Adipocyte (in vitro differentiated cells): ENCODE measurements around the gene VOPP1.
"Not testable (repeated sequence)": the region's sequence is repeated elsewhere in the genome, so short reads cannot be mapped to it uniquely, and the experiment has no call there.

Experiments used
- DNase-seq: peaks from one replicate; pipeline ENCODE4 v3.0.0-alpha.2; 2015; ENCODE audit warnings: low read depth
- H3K27me3 ChIP-seq: replicated peaks from 2 replicates; pipeline ENCODE4 v1.7.0; 2013; ENCODE audit warnings: mild to moderate bottlenecking, low read length, moderate library complexity; ENCODE audit not compliant: control insufficient read depth, insufficient read depth
- H3K36me3 ChIP-seq: 2 replicates; pipeline ENCODE4 v1.7.0; 2013; ENCODE audit warnings: low read length, mild to moderate bottlenecking, moderate library complexity; ENCODE audit not compliant: control insufficient read depth, insufficient read depth, severe bottlenecking
- H3K4me1 ChIP-seq: 2 replicates; pipeline ENCODE4 v1.7.0; 2013; ENCODE audit warnings: mild to moderate bottlenecking, low read length, moderate library complexity; ENCODE audit not compliant: control insufficient read depth, insufficient read depth
- H3K4me3 ChIP-seq: 2 replicates; pipeline ENCODE4 v1.7.0; 2013; ENCODE audit warnings: mild to moderate bottlenecking, low read length, moderate library complexity
- H3K9ac ChIP-seq: 2 replicates; pipeline ENCODE4 v1.7.0; 2013; ENCODE audit warnings: mild to moderate bottlenecking, low read length, moderate library complexity
- H3K9me3 ChIP-seq: 2 replicates; pipeline ENCODE4 v1.7.0; 2013; ENCODE audit warnings: mild to moderate bottlenecking, low read length, moderate library complexity; ENCODE audit not compliant: control insufficient read depth

VOPP1 gene

GRCh38 chr7:55572378-55573233 is at the start of gene VOPP1:
TSS of gene VOPP1 (minus strand) at chr7:55572502. CDS start at chr7:55572324, 178 bp downstream.
- Histone ChIP-seq H3K9me3 (no peaks in the 10 kb centered on the region), H3K9ac (peak within 1 kb of the TSS; percentile 90), H3K36me3 (no peaks in the 10 kb centered on the region), H3K4me3 (peak within 1 kb of the TSS; percentile 93), H3K4me1 (peaks cover 39% of the 10 kb centered on the region), H3K27me3 (no peaks in the 10 kb centered on the region)
- peak; percentile 94 for DNase-seq

GRCh38 chr7:55618913-55619312 is 46.6 kb upstream of the VOPP1 start:
- no peak for DNase-seq
- Histone ChIP-seq H3K9ac (no peak overlapping the region), H3K4me1 (no peaks in the 10 kb centered on the region), H3K27me3 (no peaks in the 10 kb centered on the region), H3K9me3 (peaks cover 3% of the 10 kb centered on the region), H3K36me3 (no peaks in the 10 kb centered on the region), H3K4me3 (no peak overlapping the region)

GRCh38 chr7:55614365-55615064 is 42.2 kb upstream of the VOPP1 start:
- not testable (repeated sequence) for H3K4me1 ChIP-seq, H3K27me3 ChIP-seq, H3K36me3 ChIP-seq, H3K9me3 ChIP-seq, DNase-seq, H3K4me3 ChIP-seq, H3K9ac ChIP-seq

- DNase-seq, H3K4me3 ChIP-seq, H3K4me1 ChIP-seq, H3K36me3 ChIP-seq, H3K27me3 ChIP-seq, H3K9ac ChIP-seq, H3K9me3 ChIP-seq: not testable (repeated sequence)
Measured at GRCh38 chr7:55609726-55610125, 37.4 kb upstream of the VOPP1 start.

- DNase-seq, H3K4me1 ChIP-seq, H3K4me3 ChIP-seq, H3K36me3 ChIP-seq, H3K9ac ChIP-seq, H3K27me3 ChIP-seq, H3K9me3 ChIP-seq: not testable (repeated sequence)
Measured at GRCh38 chr7:55605661-55606060, 33.4 kb upstream of the VOPP1 start.

- not testable (repeated sequence) for H3K36me3 ChIP-seq, H3K9ac ChIP-seq, H3K9me3 ChIP-seq, H3K27me3 ChIP-seq, H3K4me3 ChIP-seq, H3K4me1 ChIP-seq
- peak; percentile 60 for DNase-seq
Measured at GRCh38 chr7:55597944-55598499, 25.7 kb upstream of the VOPP1 start.

DNA sequence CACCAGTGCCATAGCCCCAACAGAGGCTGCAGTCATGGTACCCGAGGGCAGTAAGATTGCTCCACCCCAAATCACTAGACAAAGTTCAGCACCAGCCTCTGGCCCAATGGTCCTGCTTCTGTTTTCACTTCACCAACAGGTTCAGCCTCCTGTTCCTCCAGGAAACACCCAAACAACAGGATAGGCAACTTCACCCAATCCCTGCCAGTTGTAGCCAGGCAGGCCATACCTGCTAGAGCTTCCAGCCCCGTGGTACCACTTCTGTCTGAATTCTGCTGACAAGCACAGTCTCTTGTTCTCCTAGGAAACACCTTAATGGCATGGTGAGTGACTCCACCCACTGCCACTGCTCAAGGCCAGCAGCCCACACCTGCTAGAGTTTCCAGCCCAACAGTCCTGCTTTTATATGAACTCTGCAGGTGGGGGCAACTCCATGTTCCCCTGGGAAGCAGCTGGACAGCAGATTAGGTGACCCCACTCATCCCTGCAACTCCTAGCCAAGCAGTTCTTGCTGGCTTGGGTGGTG is 25.0 kb upstream of the VOPP1 start:
- H3K36me3 ChIP-seq, H3K4me3 ChIP-seq, DNase-seq, H3K27me3 ChIP-seq, H3K9me3 ChIP-seq, H3K9ac ChIP-seq, H3K4me1 ChIP-seq: not testable (repeated sequence)

DNA sequence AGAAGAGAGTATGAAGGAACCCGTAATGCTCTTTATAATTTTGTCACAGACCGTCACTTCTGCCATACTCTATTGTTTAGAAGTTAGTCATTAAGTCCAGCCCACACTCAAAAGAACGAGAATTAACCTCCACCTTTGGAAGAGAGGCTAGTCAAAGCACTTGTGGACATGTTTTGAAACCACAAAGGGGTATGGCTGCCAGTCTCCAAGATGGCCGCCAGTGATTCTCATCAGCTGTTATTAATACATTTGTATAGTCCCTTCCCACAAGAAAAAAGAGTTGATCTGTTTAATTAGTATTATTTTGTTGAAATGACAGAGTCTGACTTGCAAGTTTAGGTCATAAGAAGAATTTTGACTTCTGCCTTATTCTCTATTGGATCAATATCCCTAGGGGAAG is 23.2 kb upstream of the VOPP1 start:
- no peak for DNase-seq
- no peak overlapping the region for H3K9ac ChIP-seq
- H3K27me3 ChIP-seq, result no peaks in the 10 kb centered on the region
- H3K4me1 ChIP-seq, result peaks cover 7% of the 10 kb centered on the region
- no peaks in the 10 kb centered on the region for H3K9me3 ChIP-seq
- H3K36me3 ChIP-seq, result no peaks in the 10 kb centered on the region
- H3K4me3 ChIP-seq, result no peak overlapping the region

- H3K9ac ChIP-seq, result no peak overlapping the region
- H3K4me3 ChIP-seq, result no peak overlapping the region
- DNase-seq, result no peak
- H3K36me3 ChIP-seq, result no peaks in the 10 kb centered on the region
- H3K27me3 ChIP-seq, result peaks cover 5% of the 10 kb centered on the region
- no peaks in the 10 kb centered on the region for H3K9me3 ChIP-seq
- H3K4me1 ChIP-seq, result peaks cover 7% of the 10 kb centered on the region
Measured at GRCh38 chr7:55594870-55595269, 22.6 kb upstream of the VOPP1 start.

GRCh38 chr7:55594414-55594813 is 22.1 kb upstream of the VOPP1 start:
- Histone ChIP-seq H3K9ac (no peak overlapping the region), H3K36me3 (no peaks in the 10 kb centered on the region), H3K9me3 (no peaks in the 10 kb centered on the region), H3K4me3 (no peak overlapping the region), H3K4me1 (peaks cover 7% of the 10 kb centered on the region), H3K27me3 (peaks cover 7% of the 10 kb centered on the region)
- DNase-seq, result no peak
